ENCODE measurements around the gene SYNE2. TPM values are rescaled to one million over a fixed set of nuclear protein-coding genes. Genes with fewer than 3 reads are reported as not detected.

SYNE2 gene
- total and polyA plus RNA-seq, 4 donors = 26.9 to 208 (median 67.9) TPM

DNA sequence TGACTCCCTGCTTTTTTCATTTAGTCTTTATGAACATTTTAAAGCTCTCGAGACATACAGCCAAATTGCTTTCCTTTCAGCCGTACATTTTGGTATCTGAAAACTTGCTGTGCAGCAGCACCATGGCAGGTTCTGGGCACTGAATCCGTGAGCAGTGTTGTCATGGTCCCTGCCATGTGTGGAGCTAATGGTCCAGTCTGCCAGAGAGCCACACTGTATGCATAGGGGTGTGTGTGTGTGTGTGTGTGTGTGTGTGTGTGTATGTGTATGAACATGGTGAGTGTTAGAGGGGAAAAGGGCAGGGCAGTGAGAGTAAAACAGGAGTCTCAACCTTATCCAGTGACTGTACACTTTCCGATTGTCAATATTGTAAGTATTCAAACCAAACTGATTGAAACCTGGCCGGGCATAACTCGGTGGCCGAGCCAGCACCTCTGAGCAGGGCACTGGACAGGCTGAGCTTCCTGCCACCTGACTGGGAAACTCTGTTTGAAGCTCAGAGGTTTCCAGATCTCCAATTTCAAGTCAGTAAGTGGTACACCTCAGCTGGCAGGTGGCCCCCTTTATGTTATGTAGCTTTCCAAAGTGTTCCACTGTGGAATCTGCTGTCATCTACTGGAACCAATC, 331.4 kb downstream of the SYNE2 start:
- H3K9ac ChIP-seq (ENCODE audit: insufficient read depth in 1 of 2, low read length in 2 of 2) = no peak overlapping the region

DNA sequence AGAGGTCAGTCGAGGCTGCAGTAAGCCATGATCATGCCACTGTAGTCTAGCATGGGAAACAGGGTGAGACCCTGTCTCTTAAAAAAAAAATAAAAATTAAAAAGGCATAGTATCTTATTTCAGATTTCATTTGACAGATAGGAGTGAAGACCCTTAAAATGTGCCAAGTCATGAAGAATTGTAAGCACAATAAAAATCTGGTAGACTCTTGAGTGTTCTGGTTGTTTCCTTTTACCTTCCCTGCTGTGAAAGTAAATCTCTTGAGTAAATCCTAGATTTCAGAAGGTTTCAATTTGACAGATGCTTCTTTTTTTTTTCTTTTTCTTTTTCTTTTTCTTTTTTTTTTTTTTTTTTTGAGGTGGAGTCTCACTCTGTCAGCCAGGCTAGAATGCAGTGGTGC, 332.4 kb downstream of the SYNE2 start:
- 96% methylated on average over 1 of the region's 1 CpG for WGBS, 2 donors
- H3K9ac ChIP-seq (ENCODE audit: insufficient read depth in 1 of 2, low read length in 2 of 2) = no peak overlapping the region
- no peak for ATAC-seq (ENCODE audit: insufficient read depth, low FRiP score)
- no peaks in the 10 kb centered on the region for H3K27me3 ChIP-seq (ENCODE audit: control insufficient read depth in 3 of 3, insufficient read depth in 3 of 3, low read length in 2 of 3)
- no peak overlapping the region for H3K4me3 ChIP-seq
- H3K9me3 ChIP-seq (ENCODE audit: control insufficient read depth in 4 of 4, insufficient read depth in 3 of 4, low read length in 3 of 4) = no peaks in the 10 kb centered on the region
- peaks cover 8 to 15% (median 9%) of the 10 kb centered on the region in 4 donors for H3K36me3 ChIP-seq (ENCODE audit: control insufficient read depth in 4 of 4, insufficient read depth in 4 of 4, low read length in 4 of 4)
- TF ChIP-seq, protein P1, sequence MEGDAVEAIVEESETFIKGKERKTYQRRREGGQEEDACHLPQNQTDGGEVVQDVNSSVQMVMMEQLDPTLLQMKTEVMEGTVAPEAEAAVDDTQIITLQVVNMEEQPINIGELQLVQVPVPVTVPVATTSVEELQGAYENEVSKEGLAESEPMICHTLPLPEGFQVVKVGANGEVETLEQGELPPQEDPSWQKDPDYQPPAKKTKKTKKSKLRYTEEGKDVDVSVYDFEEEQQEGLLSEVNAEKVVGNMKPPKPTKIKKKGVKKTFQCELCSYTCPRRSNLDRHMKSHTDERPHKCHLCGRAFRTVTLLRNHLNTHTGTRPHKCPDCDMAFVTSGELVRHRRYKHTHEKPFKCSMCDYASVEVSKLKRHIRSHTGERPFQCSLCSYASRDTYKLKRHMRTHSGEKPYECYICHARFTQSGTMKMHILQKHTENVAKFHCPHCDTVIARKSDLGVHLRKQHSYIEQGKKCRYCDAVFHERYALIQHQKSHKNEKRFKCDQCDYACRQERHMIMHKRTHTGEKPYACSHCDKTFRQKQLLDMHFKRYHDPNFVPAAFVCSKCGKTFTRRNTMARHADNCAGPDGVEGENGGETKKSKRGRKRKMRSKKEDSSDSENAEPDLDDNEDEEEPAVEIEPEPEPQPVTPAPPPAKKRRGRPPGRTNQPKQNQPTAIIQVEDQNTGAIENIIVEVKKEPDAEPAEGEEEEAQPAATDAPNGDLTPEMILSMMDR (IDR thresholded peaks at IDR 0.05; ENCODE audit: control extremely low read depth, extremely low read depth) = no peak
- H3K27ac ChIP-seq (ENCODE audit: low read depth in 1 of 2, low read length in 1 of 2) = no peak overlapping the region
- DNase-seq = no peak
- peaks cover 0 to 8% (median 0%) of the 10 kb centered on the region in 5 donors for H3K4me1 ChIP-seq (ENCODE audit: control insufficient read depth in 5 of 5, insufficient read depth in 5 of 5, low read length in 5 of 5)

More for the DNA sequence above, 331.4 kb downstream of the SYNE2 start:
- no peak for ATAC-seq (ENCODE audit: insufficient read depth, low FRiP score)
- Histone ChIP-seq H3K4me3 (no peak overlapping the region), H3K9me3 (ENCODE audit: control insufficient read depth in 4 of 4, insufficient read depth in 3 of 4, low read length in 3 of 4) (no peaks in the 10 kb centered on the region), H3K27me3 (ENCODE audit: control insufficient read depth in 3 of 3, insufficient read depth in 3 of 3, low read length in 2 of 3) (no peaks in the 10 kb centered on the region), H3K36me3 (ENCODE audit: control insufficient read depth in 4 of 4, insufficient read depth in 4 of 4, low read length in 4 of 4) (peaks cover 3 to 15% (median 8%) of the 10 kb centered on the region in 4 donors), H3K27ac (ENCODE audit: low read depth in 1 of 2, low read length in 1 of 2) (no peak overlapping the region), H3K4me1 (ENCODE audit: control insufficient read depth in 5 of 5, insufficient read depth in 5 of 5, low read length in 5 of 5) (peaks cover 0 to 8% (median 0%) of the 10 kb centered on the region in 5 donors)
- WGBS, 2 donors = 93 to 98% methylated on average over 7 of the region's 7 CpGs
- DNase-seq = no peak
- TF ChIP-seq, protein P1 (IDR thresholded peaks at IDR 0.05; ENCODE audit: control extremely low read depth, extremely low read depth) = no peak

DNA sequence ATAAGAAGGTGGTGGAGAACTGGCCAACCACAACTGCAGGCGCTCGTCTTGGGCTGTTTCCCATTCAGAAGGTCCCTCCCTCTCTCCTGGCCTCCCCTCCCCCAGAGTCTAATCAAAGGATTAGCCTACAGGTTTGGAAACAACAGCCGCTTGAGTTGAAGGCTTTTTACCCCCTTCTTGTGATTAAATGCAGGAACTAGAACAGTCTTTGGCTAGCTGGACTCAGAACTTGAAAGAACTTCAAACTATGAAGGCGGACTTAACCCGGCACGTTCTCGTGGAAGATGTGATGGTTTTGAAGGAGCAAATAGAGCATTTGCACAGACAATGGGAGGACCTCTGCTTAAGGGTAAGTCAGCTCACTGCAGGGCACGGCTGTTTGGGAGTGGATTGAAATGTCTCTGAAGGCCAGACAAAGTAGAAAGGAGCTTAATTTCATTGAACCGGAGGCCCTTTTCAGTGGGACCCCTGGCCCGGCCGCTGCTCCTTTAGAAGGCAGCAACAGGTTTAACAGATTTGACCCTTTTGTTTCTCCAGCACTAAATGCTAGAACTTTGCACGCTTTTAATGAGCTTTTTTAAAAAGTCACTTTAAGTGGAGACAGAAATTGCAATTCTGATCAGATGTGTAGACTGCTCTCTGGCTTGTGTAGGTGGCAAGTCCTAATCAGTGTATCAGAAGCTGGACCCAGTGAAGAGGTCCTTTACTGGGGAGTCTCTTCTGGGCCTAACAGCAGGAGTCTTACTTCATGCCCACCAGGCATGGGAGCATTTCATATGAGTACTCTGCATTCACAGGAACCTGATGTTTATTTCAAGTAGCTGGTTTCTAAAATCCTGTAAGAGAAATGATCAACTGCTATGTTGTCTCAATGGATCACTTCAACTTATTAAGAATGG, 333.7 kb downstream of the SYNE2 start:
- WGBS, 2 donors = 88 to 91% methylated on average over 12 of the region's 12 CpGs
- H3K36me3 ChIP-seq (ENCODE audit: control insufficient read depth in 4 of 4, insufficient read depth in 4 of 4, low read length in 4 of 4) = peaks cover 8 to 19% (median 10%) of the 10 kb centered on the region in 4 donors
- H3K9me3 ChIP-seq (ENCODE audit: control insufficient read depth in 4 of 4, insufficient read depth in 3 of 4, low read length in 3 of 4) = no peaks in the 10 kb centered on the region
- no peak overlapping the region for H3K9ac ChIP-seq (ENCODE audit: insufficient read depth in 1 of 2, low read length in 2 of 2)
- no peak for ATAC-seq (ENCODE audit: insufficient read depth, low FRiP score)
- no peak overlapping the region for H3K4me3 ChIP-seq
- DNase-seq = peak in 1 of 3 donors; percentile 23
- H3K4me1 ChIP-seq (ENCODE audit: control insufficient read depth in 5 of 5, insufficient read depth in 5 of 5, low read length in 5 of 5) = peaks cover 0 to 8% (median 0%) of the 10 kb centered on the region in 5 donors
- no peaks in the 10 kb centered on the region for H3K27me3 ChIP-seq (ENCODE audit: control insufficient read depth in 3 of 3, insufficient read depth in 3 of 3, low read length in 2 of 3)
- TF ChIP-seq, protein P1 (IDR thresholded peaks at IDR 0.05; ENCODE audit: control extremely low read depth, extremely low read depth) = no peak
- no peak overlapping the region for H3K27ac ChIP-seq (ENCODE audit: low read depth in 1 of 2, low read length in 1 of 2)

All from lung (tissue), 12 donors.